HG02870 (cell line): Measurements from ENCODE around the gene CREBZF.

ENCODE experiments used
- ATAC-seq: cut with Tn5 transposase; IDR thresholded peaks from one replicate; pipeline ENCODE4 v1.9.1; 2021; ENCODE audit warnings: mild to moderate bottlenecking, moderate library complexity; ENCODE audit not compliant: unreplicated experiment

Gene CREBZF, protein sequence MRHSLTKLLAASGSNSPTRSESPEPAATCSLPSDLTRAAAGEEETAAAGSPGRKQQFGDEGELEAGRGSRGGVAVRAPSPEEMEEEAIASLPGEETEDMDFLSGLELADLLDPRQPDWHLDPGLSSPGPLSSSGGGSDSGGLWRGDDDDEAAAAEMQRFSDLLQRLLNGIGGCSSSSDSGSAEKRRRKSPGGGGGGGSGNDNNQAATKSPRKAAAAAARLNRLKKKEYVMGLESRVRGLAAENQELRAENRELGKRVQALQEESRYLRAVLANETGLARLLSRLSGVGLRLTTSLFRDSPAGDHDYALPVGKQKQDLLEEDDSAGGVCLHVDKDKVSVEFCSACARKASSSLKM

DNA sequence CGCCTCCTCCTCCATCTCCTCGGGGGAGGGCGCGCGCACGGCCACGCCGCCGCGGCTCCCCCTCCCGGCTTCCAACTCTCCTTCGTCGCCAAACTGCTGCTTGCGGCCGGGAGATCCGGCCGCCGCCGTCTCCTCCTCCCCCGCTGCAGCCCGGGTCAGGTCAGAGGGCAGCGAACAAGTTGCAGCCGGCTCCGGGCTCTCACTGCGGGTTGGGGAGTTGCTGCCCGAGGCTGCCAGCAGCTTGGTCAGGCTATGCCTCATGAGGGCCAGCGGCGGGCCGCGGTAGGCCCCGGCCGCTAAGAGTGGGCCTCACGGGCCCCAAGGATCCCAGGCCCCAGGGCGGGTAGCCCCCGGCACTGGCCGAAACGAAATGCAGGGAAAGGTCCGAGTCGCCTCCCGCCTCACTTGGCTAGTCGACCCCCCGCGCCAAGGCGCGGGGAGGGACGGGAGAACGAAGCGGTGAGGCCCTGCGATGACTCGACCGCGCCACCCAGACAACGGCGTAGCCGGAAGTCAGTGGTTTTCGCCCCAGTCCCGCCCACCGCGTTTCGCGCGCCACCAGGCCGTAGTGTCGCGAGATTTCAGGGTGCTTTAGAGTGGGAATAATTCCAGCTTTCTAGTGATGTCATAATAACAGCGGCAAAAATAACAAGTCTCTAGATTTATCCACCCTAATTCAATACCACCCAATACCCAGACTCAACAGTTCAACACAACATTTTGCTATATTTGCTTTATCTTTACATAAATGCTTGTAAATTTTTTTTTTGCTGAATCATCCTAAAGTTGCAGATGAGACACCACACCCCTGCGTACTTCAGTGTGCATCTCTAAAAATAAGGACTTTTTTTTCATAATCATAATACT is at the start of gene CREBZF:
Gene CREBZF, minus strand, starts transcription at position 515 of the 867 bp plus-strand sequence. Its CDS starts 254 bp downstream, at position 261.
- ATAC-seq = peak; percentile 86

DNA sequence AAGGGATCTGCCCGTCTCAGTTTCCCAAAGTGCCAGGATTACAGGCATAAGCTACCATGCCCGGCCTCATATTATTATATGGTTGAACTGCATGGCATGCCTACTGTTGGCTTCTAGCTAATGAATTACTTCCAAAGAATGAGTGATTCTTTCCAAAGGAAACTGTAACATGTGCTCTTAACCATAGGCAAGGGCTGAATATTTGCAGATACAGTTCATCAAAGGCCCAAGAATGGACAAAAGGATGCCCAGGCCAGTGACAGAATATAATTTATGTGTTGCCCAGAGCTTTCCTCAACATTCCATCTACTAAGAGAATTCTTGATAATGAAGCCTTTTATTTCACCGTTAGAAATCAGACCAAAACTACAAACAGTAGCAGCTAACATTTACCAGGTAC is 48.0 kb upstream of the CREBZF start:
- ATAC-seq = no peak

DNA sequence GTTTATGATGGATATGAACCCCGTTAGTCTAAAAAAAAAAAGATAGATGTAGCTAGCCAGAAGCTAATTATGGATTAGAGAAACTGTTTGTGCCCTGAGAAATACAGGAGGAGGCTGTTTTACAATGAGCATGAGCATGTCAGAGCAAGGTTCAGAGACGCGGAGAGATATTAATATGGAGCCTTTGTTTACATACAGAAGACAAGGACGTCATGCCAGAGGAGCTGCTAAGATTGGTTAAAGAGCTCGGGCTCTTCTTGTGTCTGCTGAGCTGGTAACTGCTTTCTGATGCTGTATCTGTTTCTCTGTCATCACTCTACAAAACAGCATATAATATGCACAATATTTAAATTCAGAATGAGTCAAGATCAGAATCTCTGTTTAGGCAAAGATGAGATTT is 46.0 kb upstream of the CREBZF start:
- no peak for ATAC-seq

DNA sequence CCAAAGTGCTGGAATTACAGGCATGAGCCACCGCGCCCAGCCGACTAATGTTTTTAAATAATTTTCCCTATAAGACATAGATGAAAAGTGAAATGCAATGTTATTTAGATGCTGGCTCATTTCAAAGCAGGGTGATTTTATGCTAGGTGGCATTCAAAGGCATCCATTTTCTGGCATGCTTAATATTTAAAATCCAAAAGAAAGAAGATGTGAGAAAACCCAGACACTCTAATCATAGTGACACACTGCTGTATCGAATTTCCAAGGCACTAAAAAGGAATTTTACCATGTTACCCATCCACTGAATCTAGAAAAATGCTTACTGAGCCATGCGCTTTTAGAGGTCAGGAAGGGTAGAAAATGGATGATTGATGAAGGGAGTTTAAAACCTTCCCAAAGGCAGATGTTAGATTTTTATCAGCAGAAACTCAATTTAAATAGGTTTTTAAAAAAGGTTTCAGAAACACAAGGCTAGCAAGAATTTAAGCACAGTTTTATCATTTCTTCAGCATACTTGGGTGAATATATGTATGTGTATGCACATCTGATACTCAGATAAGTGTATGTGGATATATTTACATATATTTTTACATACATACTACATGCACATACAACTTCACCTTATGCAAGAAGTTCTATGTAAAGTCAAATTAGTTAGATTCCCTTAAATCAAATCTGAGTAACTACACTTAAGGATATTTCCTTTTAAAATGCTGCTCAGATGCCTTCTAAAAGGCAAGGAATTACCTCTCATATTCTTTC is 45.2 kb upstream of the CREBZF start:
- ATAC-seq = no peak

DNA sequence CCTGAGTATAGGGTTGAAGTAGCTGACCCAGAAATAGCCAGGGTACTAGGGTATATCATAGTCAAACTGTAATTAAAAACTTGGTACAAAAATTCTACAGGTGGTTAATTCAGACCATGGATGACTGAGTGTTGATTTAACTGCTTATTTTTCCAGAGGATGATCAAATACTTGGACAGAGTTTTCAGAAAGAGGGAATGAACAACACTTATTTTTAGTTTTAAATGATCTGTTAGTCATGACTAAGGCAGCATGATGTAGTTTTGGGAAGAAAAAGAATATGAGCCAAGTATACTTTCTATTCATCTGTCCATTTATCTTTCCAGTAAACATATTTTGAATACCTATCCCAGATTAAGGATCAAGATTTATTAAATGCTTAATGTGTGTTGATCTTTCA is 40.9 kb upstream of the CREBZF start:
- no peak for ATAC-seq

DNA sequence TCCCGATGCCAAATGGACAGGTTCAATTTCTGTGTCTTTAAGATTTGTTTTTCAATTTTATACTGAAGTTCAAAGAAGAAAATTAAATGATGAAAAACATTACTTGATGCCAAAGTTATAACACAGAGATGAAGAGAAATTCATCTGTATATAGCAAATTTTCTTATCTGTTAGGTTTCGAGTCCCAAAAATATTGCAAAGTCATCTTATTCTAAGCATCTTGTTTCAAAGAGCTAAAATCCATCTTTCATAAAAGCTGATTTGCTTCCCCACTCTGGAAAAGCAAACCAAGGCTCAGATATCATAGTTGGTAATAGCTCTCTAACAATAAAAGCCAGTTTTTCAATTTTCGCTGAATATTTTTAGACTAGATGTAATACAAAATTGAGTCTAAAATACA is 40.0 kb upstream of the CREBZF start:
- no peak for ATAC-seq

DNA sequence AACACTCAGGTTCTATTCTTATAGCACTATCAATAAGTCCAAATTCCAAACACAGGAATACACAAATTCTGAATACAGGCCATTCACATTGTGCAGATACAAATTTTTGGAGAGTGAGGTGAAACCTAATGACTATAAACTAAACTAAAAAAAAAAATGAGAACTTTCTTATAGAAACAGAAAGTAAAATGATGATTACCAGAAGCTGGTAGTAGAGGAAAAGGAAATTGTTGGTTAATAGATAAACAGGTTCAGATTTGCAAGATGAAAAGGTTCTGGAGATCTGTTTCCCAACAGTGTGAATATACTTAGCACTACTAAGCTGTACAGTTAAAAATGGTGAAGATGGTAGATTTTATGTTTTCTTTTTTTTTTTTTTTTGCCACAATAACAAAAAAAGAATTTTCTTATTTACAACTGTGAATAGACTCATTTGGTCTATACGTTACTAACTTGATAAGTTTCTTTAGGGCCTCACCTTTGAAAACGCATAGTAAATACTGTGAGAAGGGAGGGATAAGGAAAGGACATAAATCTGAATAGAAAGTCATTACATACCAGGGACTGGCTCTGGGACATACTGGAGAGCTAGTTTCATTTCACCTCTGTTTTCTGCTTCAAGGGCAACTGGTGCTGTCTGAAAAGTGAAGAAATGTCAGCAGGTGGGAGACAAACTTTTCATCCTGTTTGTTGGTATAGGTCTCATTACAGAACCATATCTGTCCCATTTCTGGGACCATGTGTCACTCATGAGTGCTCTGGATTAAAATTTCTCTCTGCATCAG is 35.2 kb upstream of the CREBZF start:
- ATAC-seq = peak; percentile 86

DNA sequence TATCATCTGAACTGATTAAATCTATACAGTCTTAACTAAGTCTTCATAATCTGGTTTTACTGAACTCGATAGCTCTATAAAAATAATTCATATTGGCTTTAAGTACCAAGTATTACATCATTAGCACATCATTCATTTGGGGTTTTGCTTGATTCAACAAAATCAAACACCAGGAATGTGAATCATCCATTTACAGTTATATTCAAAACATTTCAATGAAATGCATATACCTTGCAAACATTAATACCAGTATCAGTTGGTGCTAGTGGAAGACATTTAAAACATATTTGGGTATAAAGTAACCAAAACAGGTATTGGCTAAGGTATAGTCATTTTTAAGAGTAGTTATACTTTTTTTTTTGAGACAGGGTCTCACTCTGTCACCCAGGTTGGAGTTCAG is 33.3 kb upstream of the CREBZF start:
- no peak for ATAC-seq

DNA sequence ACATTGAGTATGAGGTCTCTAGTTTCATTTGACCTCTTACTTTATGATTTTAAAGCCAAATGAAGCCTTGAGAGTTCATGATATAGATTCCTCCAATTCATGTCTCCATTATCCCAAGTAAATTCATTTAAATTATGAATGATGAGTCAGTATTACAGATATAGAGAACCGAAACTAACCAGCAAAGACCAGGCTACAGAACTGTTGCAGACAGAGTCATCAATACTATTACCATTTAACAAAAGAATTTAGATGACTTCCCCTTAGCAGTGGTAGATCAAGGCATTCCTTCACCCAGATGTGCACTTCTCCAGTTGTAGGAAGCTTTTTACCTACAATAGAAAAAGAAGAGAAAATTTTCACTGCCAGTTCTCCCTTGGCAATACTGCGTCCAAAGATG is 32.8 kb upstream of the CREBZF start:
- no peak for ATAC-seq

DNA sequence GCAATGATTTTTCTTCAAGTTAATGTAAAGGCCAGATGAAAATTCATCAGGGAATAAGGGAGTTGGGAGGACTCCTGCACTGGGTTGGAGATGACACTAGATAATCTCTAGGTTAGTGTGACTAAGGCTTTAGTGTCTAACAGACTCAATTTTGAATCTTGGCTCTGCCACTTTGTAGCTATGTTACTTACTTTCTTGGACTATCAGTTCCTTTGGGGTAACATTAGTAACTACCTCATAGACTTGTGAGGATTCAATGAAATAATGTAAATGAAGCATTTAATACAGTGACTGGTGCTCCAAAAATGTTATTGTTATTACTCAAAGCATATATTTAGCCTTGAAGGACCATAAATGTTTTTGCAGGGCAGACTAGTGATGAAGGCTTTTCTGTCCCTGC is 30.6 kb upstream of the CREBZF start:
- no peak for ATAC-seq

DNA sequence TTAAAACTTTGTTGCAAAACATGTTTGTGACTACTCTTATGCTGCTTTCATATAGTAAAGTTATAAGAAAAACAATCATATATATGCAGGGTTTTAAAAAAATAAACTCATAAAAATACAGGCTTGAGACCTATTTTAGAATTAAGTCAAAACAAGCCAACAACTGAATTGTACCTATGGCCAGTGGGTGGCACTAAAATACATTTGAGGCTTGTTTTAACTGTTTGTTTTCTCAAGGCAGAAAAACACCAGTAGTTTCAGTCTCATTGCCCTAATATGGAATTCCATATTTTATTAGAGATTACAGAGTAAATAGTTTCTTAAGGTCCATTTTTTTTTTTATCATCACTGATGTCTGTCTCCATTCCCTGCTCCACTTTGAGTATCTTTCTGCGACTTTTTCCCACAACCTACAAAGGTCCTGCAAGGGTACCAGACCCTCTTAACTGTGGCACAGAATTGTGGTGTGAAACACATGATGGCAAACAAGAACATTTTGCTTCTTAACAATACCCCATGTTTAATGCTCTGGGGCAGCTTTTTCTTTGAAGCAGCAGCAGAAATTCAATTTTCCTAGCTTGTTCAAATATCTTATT is 29.6 kb upstream of the CREBZF start:
- ATAC-seq = no peak

DNA sequence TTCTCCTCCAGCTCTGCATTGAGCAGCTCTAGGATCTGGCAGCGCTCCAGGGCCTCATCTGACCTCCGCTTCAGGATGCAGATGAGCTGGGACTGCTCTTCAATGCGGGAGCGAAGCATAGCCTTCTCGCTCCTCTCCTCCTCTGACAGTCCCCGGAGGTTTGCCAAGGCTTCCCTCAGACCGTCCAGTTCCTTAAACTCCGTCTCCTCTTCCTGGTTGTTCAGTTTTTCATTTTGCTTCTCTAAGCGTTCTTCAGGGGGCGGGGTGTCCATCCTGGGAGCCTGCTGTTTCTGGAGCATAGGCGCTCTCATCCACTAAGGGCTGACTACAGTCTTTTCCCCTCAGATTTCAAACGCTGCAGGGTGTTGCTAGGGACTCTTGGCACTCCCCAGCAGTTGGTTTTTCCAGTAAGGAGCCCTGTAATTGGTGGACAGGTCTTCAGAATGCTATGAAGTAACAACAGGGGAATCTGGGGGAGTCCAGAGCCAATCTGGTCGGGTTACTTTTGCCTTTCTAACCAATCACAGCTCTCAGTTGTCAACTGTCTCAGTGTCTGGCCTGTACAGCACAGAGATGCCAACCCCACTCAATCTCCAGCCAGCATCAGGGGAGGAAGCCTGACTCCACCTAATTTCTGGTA is 21.0 kb upstream of the CREBZF start, which contains the start of gene CCDC89:
Gene CCDC89, minus strand, starts transcription at position 376 of the 640 bp plus-strand sequence. Its CDS starts 65 bp downstream, at position 311.
- ATAC-seq = no peak

DNA sequence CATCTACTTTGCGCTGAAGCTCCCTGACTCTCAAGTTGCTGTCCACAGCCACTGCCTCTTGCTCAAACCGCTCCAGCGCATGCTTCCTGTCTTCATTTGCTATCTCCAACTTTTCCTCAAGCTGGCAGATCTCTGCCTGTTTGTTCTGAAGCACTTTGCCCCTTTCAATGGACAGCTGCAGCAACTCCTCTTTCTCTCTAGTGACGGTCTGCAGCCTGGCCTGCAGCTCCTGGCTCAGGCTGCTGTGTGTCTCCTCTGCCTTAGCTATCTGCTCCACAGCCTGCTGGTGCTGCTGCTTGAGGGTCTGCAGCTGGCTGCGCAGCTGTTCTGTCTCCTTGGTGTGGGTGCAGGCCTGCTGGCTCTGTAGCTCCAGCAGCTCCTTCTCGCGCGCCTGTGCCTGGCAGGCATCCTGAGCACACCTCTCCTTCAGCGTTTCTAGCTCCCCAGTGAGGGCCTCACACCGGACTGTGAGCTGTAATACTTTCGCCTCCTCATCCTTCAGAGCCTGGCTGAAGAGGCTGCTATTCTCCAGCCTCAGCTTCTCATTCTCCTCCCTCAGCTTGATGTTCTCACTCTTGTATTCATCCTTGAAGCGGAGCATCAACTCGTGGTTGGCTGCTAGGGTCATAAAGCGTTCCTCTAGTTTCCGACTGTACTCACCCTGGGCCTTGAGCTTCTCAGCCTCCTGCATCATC is 20.3 kb upstream of the CREBZF start:
- ATAC-seq = no peak

DNA sequence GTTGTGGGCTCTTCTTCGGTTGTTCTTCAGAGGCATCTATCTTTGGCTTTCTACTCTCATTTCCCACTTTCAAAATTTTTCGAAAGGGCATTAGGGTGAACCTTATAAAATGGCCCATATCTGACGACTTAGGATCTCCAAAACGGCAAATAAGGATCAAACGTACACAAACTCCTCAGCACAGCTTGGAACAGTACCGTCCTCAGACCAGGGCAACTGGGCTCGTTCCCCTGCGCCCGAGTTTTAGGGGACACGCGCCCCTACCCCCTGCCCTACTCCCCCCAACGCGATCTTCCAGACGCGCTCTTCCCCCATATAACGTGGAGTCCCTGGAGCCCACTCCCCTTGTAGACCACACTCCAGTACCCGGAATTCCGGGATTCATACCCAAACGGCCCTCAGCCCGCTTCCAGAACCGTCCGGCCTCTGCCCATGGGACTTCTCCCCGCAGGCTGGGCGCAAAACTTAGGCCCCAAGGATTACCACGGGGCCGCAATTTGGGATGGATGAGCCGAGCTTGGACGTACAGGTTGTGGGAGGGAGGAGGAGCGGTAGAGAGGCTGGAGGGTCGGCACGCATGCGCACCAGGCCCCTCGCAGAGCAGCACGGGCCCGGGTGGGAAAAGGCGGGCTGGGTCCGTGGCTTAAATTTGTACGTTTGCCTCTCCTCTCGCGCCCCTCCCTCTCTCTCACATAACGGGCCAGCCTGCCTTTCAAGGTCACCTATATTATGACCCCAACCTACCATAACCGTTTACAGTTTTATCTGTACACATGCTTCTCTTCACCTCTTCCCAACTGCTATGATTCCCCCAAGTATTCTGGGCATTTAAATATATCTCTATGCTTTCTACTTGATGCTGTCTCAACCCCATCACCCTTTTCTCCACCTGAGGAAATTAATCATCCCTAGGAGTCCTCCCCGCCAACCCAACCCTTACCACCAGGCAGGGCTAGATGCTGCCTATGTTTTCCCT is 17.7 kb upstream of the CREBZF start:
- peak; percentile 89 for ATAC-seq

DNA sequence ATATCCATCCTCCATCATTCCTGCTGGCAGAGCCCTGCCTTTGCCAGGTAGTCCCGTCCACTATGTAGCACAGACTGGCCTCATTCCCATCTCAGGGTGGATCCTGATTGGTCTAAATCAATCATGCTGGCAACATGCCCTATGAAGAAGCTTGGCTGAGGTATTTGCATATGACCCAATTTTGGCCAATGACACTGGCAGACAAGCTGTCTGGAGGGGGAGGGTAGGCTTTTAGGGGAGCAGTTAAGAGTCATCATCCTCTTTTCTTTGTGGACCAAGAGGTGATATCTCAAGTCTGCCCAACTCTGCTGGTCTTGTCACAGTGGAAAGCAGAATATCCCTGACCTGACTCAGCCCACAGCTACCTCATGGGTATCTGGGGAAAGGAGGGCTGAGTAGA is 16.0 kb upstream of the CREBZF start:
- ATAC-seq = no peak

DNA sequence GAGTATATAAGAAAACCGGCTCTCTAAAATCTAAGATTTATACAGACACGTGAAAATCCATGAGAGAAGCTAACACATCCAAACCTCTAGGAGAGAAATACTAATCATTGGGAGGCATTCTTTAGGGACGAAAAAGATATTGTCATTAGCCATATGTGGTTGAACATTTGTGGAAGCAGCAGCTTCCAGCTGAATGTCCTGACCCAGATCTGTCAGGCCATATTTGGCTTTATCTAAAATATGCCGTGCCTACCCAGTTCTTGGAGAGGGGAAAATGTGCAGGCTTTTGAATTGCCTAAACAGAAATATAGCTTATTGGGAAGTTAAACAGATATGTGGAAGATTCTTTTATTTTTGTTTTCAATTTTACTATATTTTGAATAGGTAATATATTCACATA is 14.6 kb upstream of the CREBZF start:
- ATAC-seq = no peak

DNA sequence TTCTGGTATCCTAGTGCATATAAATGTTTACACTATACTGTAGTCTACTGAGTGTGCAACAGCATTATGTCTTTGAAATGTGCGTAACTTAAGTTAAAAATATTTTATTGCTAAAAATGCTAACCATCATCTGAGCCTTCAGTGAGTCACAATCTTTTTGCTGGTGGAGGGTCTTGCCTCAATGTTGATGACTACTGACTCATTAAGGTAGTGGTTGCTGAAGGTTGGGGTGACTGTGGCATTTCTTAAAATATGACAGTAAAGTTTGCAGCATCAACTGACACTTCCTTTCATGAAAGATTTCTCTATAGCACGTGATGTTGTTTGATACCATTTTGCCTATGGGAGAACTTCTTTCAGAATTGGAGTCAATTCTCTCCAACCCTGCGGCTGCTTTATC is 8.5 kb upstream of the CREBZF start:
- no peak for ATAC-seq
